ENCODE results near the gene STPG1. TPM values are rescaled to one million over a fixed set of nuclear protein-coding genes. Genes with fewer than 3 reads are reported as not detected.

The STPG1 gene
- total and polyA plus RNA-seq, 5 experiments from 2014 or later, result 4.1 to 6.8 (median 5.9) TPM

DNA sequence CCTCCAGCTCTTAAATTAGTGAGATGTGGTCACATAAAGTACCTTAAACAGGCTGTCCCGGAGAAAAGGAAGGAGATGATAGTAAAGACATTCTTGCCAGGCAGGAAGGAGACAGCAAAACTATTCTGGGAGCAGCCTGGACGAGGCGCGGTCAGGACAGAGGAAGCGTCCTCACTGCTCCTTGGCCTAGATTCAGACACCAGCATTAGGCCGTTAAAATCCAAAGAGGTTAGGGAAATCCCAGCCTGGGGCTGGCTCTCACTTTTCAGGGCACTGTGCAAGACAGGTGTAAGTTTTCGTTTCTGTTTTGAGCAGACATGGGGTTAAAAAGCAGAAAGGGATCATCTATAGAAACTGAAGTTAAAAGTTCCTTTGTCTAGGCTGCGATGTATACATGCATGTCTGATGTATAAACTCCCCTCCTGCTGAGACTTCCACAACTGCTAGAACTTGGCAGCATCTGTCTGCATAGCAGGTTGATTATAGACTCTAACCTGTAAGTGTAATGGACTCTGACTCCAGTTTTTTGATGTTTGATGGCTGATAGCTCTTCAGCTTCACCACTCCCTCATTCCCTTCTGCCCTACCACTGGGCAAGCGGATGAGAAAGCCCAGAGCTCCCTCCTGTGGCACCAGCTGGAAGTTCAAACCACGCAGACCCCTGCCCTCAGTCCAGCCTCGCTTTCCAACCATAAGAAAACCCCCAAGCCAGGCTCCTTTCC lies 21.5 kb downstream of the STPG1 start:
- POLR2A ChIA-PET, result interaction anchor here (0.6 to 3.8 kb wide), 10 partner anchors 23 to 242 kb away, joined by 3 to 16 read pairs (median 4); partner anchors contain the start of gene NIPAL3
- Mint-ChIP-seq H3K36me3 (peaks cover 0 to 14% (median 6%) of the 10 kb centered on the region in 3 donors), H3K4me3 (peak overlapping the region in 8 of 10 donors; percentile 48 to 85 (median 76)), H3K4me1 (peaks cover 18 to 33% (median 30%) of the 10 kb centered on the region in 4 donors), H3K9me3 (no peaks in the 10 kb centered on the region), H3K27ac (peak overlapping the region; percentile 76 to 95 (median 94)), H3K27me3 (no peaks in the 10 kb centered on the region)
- DNase-seq, result peak in 8 of 10 donors; percentile 25 to 67 (median 44)
- peak; percentile 63 to 73 for ATAC-seq

DNA sequence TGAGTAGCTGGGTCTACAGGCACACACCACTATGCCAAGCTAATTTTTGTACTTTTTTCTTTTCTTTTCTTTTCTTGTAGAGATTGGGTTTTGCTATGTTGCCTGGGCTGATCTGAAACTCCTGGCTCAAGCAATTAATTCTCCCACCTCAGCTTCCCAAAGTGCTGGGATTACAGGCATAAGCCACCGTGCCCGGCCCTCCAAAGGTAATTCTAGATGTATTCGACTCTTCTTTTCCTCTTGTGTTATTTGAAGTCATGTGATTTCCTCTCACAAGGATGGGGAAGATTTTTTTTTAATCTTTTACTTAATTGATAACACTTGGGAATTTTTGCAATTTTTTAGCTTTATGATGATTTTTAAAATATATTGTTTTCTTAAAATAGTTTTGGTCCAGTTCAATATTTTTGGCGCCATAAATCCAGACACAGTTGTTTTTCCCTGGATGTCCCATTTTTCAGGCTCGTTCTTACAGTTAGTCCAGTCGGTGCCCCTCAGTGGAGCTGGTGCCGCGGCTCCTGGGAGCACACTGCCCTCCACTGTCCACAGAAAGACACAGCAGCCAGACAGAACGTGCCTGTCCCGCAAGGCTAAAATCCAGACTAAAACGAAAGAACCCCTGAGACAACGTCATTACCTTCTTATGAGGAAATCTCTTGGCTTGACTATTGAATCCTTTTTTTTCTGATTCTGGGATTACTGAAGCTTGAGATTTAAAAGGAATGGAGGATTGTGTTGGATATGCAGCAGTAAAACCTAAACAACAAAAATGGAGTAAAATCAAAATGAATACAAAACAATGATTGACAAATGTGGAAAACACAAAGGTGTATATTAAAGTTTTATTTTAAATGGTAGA lies 22.4 kb downstream of the STPG1 start:
- ATAC-seq, result peak; percentile 81 to 82
- Mint-ChIP-seq H3K27me3 (no peaks in the 10 kb centered on the region), H3K9me3 (no peaks in the 10 kb centered on the region), H3K36me3 (peaks cover 0 to 12% (median 8%) of the 10 kb centered on the region in 3 donors), H3K4me3 (peak overlapping the region; percentile 44 to 85 (median 76)), H3K4me1 (peaks cover 20 to 33% (median 30%) of the 10 kb centered on the region in 4 donors), H3K27ac (peak overlapping the region; percentile 76 to 95 (median 94))
- POLR2A ChIA-PET, result interaction anchor here (0.7 to 3.8 kb wide), 6 partner anchors 24 to 241 kb away, joined by 3 to 16 read pairs (median 4); partner anchors contain the start of gene NIPAL3
- peak; percentile 44 to 82 (median 62) for DNase-seq

DNA sequence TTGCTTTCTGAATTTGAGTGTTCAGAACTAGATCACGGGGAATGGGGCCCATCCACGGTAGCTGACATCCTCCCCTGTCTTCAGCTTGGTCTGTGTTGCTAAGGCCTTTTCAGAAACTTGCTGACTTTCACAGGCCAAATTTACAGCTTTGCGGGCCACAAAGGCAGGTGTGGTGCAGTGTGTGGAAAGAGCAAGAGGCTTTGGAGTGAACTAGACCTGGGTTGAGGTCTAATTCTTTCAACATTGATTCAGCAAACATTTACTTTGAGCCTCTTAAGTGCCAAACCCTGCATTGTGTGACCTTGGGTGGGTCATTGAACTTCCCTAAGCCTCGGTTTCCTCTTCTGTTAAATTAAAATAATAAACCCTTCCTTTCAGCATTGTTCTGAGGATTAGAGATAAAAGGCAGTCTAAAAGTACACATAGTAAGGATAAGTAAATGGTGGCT lies 24.3 kb downstream of the STPG1 start:
- ATAC-seq (no peak), DNase-seq (no peak)
- no peak overlapping the region for H3K27ac Mint-ChIP-seq
- H3K27me3 Mint-ChIP-seq, result no peaks in the 10 kb centered on the region
- POLR2A ChIA-PET, result no interaction called here
- H3K4me1 Mint-ChIP-seq, result peaks cover 20 to 41% (median 33%) of the 10 kb centered on the region in 4 donors
- H3K36me3 Mint-ChIP-seq, result peaks cover 0 to 12% (median 8%) of the 10 kb centered on the region in 3 donors
- H3K9me3 Mint-ChIP-seq, result no peaks in the 10 kb centered on the region
- H3K4me3 Mint-ChIP-seq, result no peak overlapping the region

DNA sequence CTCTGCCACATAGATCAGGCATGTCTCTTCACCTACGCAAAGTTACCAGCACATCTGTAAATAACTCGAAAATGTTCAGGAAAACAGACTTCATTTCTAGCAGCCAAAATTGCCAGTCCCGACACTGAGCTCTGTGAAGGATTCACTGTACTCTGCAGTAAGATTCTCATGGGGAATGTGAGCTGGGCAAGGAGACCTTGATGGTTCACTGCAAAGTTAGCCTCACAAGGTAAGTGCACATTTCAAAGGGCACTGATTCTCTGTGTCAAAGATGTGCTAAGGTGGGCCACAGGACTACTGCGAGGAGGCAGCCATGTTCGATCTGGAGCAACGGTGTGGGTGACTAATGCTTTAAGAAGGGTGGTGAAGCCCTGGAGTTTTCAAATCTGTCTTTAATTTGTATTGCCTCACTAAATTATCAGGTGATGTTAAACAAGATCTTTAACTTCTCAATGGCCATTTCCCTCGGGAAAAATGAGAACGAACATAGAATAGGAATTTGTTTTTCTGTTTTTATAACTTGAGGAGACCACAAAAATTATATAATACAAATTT lies 25.2 kb downstream of the STPG1 start:
- no peak for DNase-seq
- H3K36me3 Mint-ChIP-seq, result peaks cover 0 to 12% (median 8%) of the 10 kb centered on the region in 3 donors
- H3K4me3 Mint-ChIP-seq, result no peak overlapping the region
- peaks cover 16 to 40% (median 26%) of the 10 kb centered on the region in 4 donors for H3K4me1 Mint-ChIP-seq
- no peaks in the 10 kb centered on the region for H3K27me3 Mint-ChIP-seq
- H3K9me3 Mint-ChIP-seq, result no peaks in the 10 kb centered on the region
- H3K27ac Mint-ChIP-seq, result no peak overlapping the region
- POLR2A ChIA-PET, result no interaction called here
- no peak for ATAC-seq

DNA sequence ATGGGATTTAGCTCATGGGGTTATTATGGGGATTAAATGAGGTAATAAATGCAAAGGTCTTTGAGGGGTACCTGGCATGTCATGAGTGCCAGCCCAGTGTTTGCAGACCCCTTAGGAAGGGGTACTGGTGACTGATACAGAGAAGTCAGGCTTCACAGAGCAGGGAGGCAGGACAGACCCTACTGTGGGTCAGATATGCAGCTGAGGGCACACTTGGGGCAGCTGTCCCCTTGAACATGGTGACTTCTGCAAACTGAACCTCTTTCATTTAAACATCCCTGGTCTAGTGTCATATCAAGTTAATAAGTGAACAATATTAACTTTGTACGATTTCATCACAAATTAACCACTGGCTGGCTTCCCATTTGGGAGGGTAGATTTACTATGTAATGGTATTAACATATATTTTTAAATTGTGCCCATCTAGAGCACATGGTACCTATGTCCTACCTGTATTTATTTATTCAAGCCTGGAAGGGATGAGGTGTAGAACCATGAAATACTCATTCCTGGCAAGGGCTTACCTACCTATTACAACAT lies 25.9 kb downstream of the STPG1 start:
- H3K9me3 Mint-ChIP-seq, result no peaks in the 10 kb centered on the region
- H3K36me3 Mint-ChIP-seq, result peaks cover 0 to 15% (median 12%) of the 10 kb centered on the region in 3 donors
- POLR2A ChIA-PET, result no interaction called here
- H3K4me3 Mint-ChIP-seq, result no peak overlapping the region
- no peak for ATAC-seq
- DNase-seq, result no peak
- peaks cover 10 to 33% (median 19%) of the 10 kb centered on the region in 4 donors for H3K4me1 Mint-ChIP-seq
- H3K27ac Mint-ChIP-seq, result no peak overlapping the region
- H3K27me3 Mint-ChIP-seq, result no peaks in the 10 kb centered on the region

DNA sequence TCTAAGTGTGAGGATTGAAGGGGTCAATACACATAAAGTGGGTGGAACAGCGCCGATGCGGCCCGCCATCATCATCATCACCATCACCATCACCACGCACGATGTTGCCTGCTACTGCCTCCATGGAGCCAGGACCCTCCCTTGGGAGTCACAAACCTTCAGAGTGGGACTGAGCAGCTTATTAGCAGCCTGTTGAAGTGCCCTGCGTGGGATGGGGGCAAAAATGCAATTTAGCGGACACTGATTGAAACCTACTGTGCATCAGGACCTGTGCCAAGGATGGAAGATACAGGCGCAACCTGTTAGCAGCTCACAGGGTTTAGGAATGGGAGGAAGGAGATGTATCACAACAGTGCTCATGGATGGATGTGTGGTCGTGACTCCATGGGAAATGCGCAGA lies 26.7 kb downstream of the STPG1 start:
- DNase-seq, result no peak
- H3K27me3 Mint-ChIP-seq, result no peaks in the 10 kb centered on the region
- H3K36me3 Mint-ChIP-seq, result peaks cover 0 to 21% (median 17%) of the 10 kb centered on the region in 3 donors
- POLR2A ChIA-PET, result no interaction called here
- no peak overlapping the region for H3K4me3 Mint-ChIP-seq
- no peaks in the 10 kb centered on the region for H3K9me3 Mint-ChIP-seq
- ATAC-seq, result no peak
- H3K4me1 Mint-ChIP-seq, result peaks cover 5 to 25% (median 11%) of the 10 kb centered on the region in 4 donors
- H3K27ac Mint-ChIP-seq, result peak overlapping the region in 1 of 10 donors; percentile 33

DNA sequence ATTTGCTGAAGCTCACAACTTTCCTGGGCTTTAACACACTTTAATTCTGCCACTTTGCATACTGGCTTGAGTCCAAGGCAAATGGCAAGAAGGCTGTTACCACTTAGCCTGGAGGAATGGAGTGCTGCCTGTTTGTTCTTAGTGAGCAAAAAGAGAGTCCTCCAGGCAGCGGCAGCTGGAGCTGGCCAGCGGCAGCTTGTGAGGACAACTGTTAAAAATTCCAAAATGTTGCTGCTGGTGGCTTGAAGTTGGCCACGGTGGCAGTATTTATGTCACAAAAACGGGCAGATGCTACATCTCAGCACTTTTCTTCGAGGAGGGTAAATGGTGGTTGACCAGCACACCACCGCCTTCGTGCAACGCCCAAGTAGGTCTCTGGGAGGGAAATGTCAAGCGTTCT lies 27.3 kb downstream of the STPG1 start:
- Mint-ChIP-seq H3K27ac (no peak overlapping the region), H3K4me1 (peaks cover 2 to 18% (median 4%) of the 10 kb centered on the region in 4 donors), H3K27me3 (no peaks in the 10 kb centered on the region), H3K4me3 (no peak overlapping the region), H3K9me3 (no peaks in the 10 kb centered on the region), H3K36me3 (peaks cover 0 to 25% (median 23%) of the 10 kb centered on the region in 3 donors)
- POLR2A ChIA-PET, result no interaction called here
- ATAC-seq, result no peak
- no peak for DNase-seq

DNA sequence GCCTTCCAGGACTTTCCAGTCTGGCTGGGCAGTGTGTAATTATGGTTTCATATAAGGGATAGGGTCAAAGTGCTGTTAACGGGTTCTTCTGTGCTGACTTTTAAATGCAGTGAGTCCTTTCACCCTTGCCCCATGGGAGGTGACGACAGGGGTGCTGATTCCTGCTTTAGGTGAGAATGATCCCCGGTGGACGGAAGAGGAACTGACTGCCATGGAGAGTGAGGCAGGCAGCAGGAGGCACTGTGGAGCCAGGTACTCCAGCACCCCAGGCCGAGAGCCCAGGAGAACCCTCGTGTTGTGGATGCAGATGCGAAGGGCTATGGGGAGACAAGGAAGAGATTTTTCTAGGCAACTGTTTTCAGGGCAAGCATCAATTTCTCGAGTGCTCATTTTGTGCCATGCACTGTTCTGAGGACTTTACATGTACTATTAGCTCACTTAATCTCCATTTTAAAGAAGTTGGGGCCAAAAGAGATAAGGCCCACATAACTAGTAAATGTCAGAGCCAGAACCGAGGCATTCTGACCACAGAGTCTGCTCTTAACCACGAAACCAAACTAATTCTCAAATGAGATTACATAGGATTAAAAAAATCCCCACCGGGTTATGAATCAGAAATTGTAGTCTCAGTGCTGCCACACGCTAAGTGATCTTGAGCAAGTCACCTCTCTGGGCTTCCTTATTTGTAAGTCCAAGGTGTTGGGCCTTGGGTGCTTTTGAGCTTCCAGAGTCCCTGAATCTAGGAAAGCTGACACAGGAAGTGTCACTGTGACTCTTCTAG lies 28.2 kb downstream of the STPG1 start:
- Mint-ChIP-seq H3K36me3 (peaks cover 0 to 29% (median 23%) of the 10 kb centered on the region in 3 donors), H3K27ac (peak overlapping the region in 4 of 10 donors; percentile 1 to 66 (median 43)), H3K4me1 (peaks cover 0 to 15% (median 2%) of the 10 kb centered on the region in 4 donors), H3K4me3 (no peak overlapping the region), H3K9me3 (no peaks in the 10 kb centered on the region), H3K27me3 (no peaks in the 10 kb centered on the region)
- POLR2A ChIA-PET, result no interaction called here
- DNase-seq, result peak in 8 of 10 donors; percentile 13 to 61 (median 25)
- peak in 1 of 2 donors; percentile 74 for ATAC-seq

DNA sequence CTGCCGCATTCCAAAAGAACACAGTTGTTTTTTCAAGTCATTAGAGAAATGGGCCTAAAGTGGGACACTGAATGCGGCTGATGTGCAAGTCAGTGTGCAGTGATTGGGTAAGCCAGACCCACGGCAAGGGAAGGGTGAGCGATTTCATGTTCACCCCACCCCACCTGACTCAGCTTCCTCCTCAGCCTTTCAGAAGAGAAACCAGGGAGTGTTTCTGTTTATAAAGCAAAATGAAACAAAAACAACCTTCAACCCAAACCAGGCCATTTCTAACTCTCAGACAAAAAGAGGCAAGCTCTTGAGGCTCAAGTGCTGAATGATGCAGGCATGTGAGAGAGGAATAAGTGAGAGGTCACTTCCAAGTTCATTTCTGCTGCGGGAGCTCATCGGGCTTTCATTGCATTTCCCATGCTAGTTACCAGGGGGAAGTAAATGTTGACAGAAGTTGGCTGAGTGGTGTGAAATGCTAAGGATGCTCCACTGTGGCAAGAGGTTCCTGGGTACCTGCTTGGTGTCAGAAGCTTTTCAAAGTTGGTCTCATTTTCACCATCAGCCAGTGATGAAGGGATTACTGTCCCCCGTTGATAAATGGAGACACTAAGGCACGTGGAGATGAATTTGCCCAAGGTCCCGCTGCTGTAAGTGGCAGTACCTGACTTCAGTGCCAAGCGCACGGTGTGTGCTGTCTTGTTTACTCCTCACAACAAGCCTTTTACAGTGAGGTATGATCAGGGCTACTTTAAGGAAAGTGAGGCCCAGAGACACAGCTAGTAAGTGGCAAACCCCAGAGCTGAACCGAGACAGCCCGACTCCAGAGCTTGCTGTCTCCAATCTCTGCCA lies 29.1 kb downstream of the STPG1 start:
- Mint-ChIP-seq H3K4me1 (peaks cover 0 to 15% (median 2%) of the 10 kb centered on the region in 4 donors), H3K36me3 (peaks cover under 1 to 35% (median 17%) of the 10 kb centered on the region in 3 donors), H3K9me3 (no peaks in the 10 kb centered on the region), H3K27me3 (no peaks in the 10 kb centered on the region), H3K4me3 (peak overlapping the region in 1 of 10 donors; percentile 22), H3K27ac (peak overlapping the region in 2 of 10 donors; percentile 49 to 57)
- ATAC-seq, result no peak
- DNase-seq, result peak in 1 of 10 donors; percentile 37
- POLR2A ChIA-PET, result no interaction called here

DNA sequence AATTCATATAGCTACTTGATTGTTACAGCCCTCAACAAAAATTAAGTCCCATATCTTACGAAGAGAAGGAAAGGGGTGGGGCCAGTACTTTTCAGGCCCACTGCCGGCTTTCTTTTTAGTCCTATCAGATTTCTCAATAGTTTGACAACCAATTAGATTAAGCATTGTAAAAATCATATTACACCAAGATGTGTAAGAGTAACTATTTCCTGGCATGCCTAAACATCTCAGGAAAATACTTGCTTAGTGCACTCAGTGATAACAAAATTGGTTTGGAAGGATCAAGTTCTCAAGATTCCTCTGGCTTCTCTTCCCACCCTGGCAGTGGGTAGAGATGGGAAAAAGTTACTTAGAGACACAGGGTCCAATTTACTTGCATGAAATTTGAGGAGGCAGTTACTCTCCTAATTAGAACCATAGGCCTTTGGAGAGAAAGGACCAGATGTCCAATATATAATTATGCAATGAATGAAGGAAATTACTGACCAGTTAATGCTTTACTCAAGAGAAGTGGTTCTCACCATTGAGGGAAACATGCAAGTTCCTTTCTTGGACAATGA lies 30.1 kb downstream of the STPG1 start:
- Mint-ChIP-seq H3K4me3 (no peak overlapping the region), H3K9me3 (no peaks in the 10 kb centered on the region), H3K4me1 (peaks cover 0 to 15% (median 2%) of the 10 kb centered on the region in 4 donors), H3K27ac (peak overlapping the region in 1 of 10 donors; percentile 15), H3K36me3 (peaks cover 9 to 41% (median 17%) of the 10 kb centered on the region in 3 donors), H3K27me3 (no peaks in the 10 kb centered on the region)
- ATAC-seq, result no peak
- POLR2A ChIA-PET, result no interaction called here
- DNase-seq, result peak in 1 of 10 donors; percentile 8

DNA sequence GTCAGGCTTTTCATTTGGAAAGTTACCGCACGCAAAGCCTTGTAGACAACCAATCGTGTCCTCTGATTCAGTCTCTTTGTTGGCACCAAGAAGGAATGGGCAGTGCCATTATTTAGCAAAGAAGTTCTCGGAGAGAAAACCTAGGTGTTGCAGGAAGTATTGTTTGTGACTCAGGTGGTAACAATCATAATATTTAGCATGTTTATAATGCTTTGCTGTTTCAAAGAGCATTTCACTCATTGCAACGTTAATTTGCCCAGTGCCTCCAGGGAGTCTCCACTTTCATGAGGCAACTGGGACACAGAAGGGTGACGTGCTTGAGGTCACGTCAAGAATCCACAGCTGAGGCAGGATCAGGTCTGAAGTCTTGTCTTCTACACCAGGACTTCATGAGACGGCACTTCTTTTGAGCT lies 31.4 kb downstream of the STPG1 start:
- DNase-seq (no peak), ATAC-seq (no peak)
- H3K27ac Mint-ChIP-seq, result no peak overlapping the region
- H3K9me3 Mint-ChIP-seq, result no peaks in the 10 kb centered on the region
- peaks cover 9 to 43% (median 20%) of the 10 kb centered on the region in 3 donors for H3K36me3 Mint-ChIP-seq
- no peak overlapping the region for H3K4me3 Mint-ChIP-seq
- H3K27me3 Mint-ChIP-seq, result no peaks in the 10 kb centered on the region
- peaks cover 0 to 15% (median 2%) of the 10 kb centered on the region in 4 donors for H3K4me1 Mint-ChIP-seq
- POLR2A ChIA-PET, result interaction anchor here (0.6 kb wide), 1 partner anchor 184 kb away, joined by 5 read pairs; no protein-coding TSS in a partner anchor
